ENCODE results near the gene GMEB2.
"Not testable (repeated sequence)": the region's sequence is repeated elsewhere in the genome, so short reads cannot be mapped to it uniquely, and the experiment has no call there.

DNA sequence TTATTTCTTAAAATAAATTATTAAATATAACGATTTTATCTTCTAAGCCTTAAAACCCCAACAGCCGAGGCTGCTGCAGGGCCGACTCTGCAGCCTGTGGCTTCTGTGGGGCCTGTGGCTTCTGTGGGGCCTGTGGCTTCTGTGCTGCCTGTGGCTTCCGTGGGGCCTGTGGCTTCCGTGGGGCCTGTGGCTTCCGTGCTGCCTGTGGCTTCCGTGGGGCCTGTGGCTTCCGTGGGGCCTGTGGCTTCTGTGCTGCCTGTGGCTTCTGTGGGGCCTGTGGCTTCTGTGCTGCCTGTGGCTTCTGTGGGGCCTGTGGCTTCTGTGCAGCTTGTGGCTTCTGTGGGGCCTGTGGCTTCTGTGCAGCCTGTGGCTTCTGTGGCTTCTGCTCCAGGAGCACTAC, 25.2 kb downstream of the GMEB2 start:
- TF ChIP-seq EZH2phosphoT487 (IDR thresholded peaks at IDR 0.05; ENCODE audit: low read length) = not testable (repeated sequence)
- TF ChIP-seq, protein P1, sequence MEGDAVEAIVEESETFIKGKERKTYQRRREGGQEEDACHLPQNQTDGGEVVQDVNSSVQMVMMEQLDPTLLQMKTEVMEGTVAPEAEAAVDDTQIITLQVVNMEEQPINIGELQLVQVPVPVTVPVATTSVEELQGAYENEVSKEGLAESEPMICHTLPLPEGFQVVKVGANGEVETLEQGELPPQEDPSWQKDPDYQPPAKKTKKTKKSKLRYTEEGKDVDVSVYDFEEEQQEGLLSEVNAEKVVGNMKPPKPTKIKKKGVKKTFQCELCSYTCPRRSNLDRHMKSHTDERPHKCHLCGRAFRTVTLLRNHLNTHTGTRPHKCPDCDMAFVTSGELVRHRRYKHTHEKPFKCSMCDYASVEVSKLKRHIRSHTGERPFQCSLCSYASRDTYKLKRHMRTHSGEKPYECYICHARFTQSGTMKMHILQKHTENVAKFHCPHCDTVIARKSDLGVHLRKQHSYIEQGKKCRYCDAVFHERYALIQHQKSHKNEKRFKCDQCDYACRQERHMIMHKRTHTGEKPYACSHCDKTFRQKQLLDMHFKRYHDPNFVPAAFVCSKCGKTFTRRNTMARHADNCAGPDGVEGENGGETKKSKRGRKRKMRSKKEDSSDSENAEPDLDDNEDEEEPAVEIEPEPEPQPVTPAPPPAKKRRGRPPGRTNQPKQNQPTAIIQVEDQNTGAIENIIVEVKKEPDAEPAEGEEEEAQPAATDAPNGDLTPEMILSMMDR (IDR thresholded peaks at IDR 0.05; ENCODE audit: low read length) = not testable (repeated sequence)
